Stimulated activated memory B cell treated with anti-CD40 and anti-IgM and Interleukin-4, amounts not matched to agents 10 μg/mL and 1 μg/mL and 100 μg/mL, for 72 hours (primary cell): Measurements from ENCODE around the gene PRSS48.

ENCODE experiments used
- ATAC-seq: fragments of 150-1000 bp; cut with Tn5 transposase; 2 replicates; pipeline ENCODE4 v1.10.0; 2021
- H3K27ac Mint-ChIP-seq: one replicate; pipeline ENCODE4 v1.8.0; 2022; ENCODE audit warnings: mild to moderate bottlenecking, mixed read lengths
- H3K27me3 Mint-ChIP-seq: one replicate; pipeline ENCODE4 v1.8.0; 2022; ENCODE audit warnings: mixed read lengths
- H3K36me3 Mint-ChIP-seq: one replicate; pipeline ENCODE4 v1.8.0; 2022; ENCODE audit warnings: mixed read lengths
- H3K4me1 Mint-ChIP-seq: one replicate; pipeline ENCODE4 v1.8.0; 2022; ENCODE audit warnings: mixed read lengths
- H3K4me3 Mint-ChIP-seq: one replicate; pipeline ENCODE4 v1.8.0; 2022; ENCODE audit warnings: mild to moderate bottlenecking, moderate library complexity, mixed read lengths
- H3K9me3 Mint-ChIP-seq: one replicate; pipeline ENCODE4 v1.8.0; 2022; ENCODE audit warnings: mixed read lengths

The PRSS48 gene

GRCh38 chr4:151294833-151295496, 18.0 kb downstream of the PRSS48 start:
- no peaks in the 10 kb centered on the region for H3K36me3 Mint-ChIP-seq
- no peaks in the 10 kb centered on the region for H3K27me3 Mint-ChIP-seq
- peak; percentile 43 for ATAC-seq
- H3K4me1 Mint-ChIP-seq: no peaks in the 10 kb centered on the region
- H3K4me3 Mint-ChIP-seq: no peak overlapping the region
- H3K9me3 Mint-ChIP-seq: peaks cover 6% of the 10 kb centered on the region
- H3K27ac Mint-ChIP-seq: no peak overlapping the region

GRCh38 chr4:151296227-151296626, 19.3 kb downstream of the PRSS48 start:
- no peaks in the 10 kb centered on the region for H3K9me3 Mint-ChIP-seq
- no peaks in the 10 kb centered on the region for H3K4me1 Mint-ChIP-seq
- H3K4me3 Mint-ChIP-seq: no peak overlapping the region
- no peak for ATAC-seq
- H3K36me3 Mint-ChIP-seq: no peaks in the 10 kb centered on the region
- H3K27me3 Mint-ChIP-seq: peaks cover 2% of the 10 kb centered on the region
- no peak overlapping the region for H3K27ac Mint-ChIP-seq

- H3K4me3 Mint-ChIP-seq: no peak overlapping the region
- no peak overlapping the region for H3K27ac Mint-ChIP-seq
- H3K4me1 Mint-ChIP-seq: no peaks in the 10 kb centered on the region
- no peaks in the 10 kb centered on the region for H3K36me3 Mint-ChIP-seq
- H3K9me3 Mint-ChIP-seq: peaks cover 2% of the 10 kb centered on the region
- no peak for ATAC-seq
- peaks cover 8% of the 10 kb centered on the region for H3K27me3 Mint-ChIP-seq
These were observed 20.2 kb downstream of the PRSS48 start for GRCh38 chr4:151297170-151297569.

GRCh38 chr4:151302432-151302831, 25.5 kb downstream of the PRSS48 start:
- Mint-ChIP-seq H3K36me3 (no peaks in the 10 kb centered on the region), H3K27ac (no peak overlapping the region), H3K9me3 (peaks cover 2% of the 10 kb centered on the region), H3K27me3 (peaks cover 8% of the 10 kb centered on the region), H3K4me1 (no peaks in the 10 kb centered on the region), H3K4me3 (no peak overlapping the region)
- ATAC-seq: no peak

GRCh38 chr4:151304226-151304625, 27.3 kb downstream of the PRSS48 start:
- no peaks in the 10 kb centered on the region for H3K4me1 Mint-ChIP-seq

GRCh38 chr4:151304755-151305154, 27.8 kb downstream of the PRSS48 start:
- H3K9me3 Mint-ChIP-seq: peaks cover 2% of the 10 kb centered on the region
- H3K27me3 Mint-ChIP-seq: peaks cover 8% of the 10 kb centered on the region
- no peak overlapping the region for H3K4me3 Mint-ChIP-seq
- no peak for ATAC-seq
- no peaks in the 10 kb centered on the region for H3K36me3 Mint-ChIP-seq
- H3K4me1 Mint-ChIP-seq: no peaks in the 10 kb centered on the region
- H3K27ac Mint-ChIP-seq: no peak overlapping the region

More at GRCh38 chr4:151304226-151304625, 27.3 kb downstream of the PRSS48 start:
- peaks cover 8% of the 10 kb centered on the region for H3K27me3 Mint-ChIP-seq
- H3K9me3 Mint-ChIP-seq: peaks cover 2% of the 10 kb centered on the region
- no peaks in the 10 kb centered on the region for H3K36me3 Mint-ChIP-seq
- no peak overlapping the region for H3K27ac Mint-ChIP-seq
- no peak for ATAC-seq
- H3K4me3 Mint-ChIP-seq: no peak overlapping the region

GRCh38 chr4:151310124-151310728, 33.3 kb downstream of the PRSS48 start:
- Mint-ChIP-seq H3K9me3 (no peaks in the 10 kb centered on the region), H3K36me3 (no peaks in the 10 kb centered on the region), H3K27me3 (no peaks in the 10 kb centered on the region), H3K4me3 (no peak overlapping the region), H3K27ac (no peak overlapping the region), H3K4me1 (no peaks in the 10 kb centered on the region)
- ATAC-seq: no peak

- no peak for ATAC-seq
These were observed 36.5 kb downstream of the PRSS48 start for GRCh38 chr4:151313306-151314009.

GRCh38 chr4:151314010-151314355, 37.0 kb downstream of the PRSS48 start:
- H3K36me3 Mint-ChIP-seq: no peaks in the 10 kb centered on the region
- no peak overlapping the region for H3K4me3 Mint-ChIP-seq
- no peaks in the 10 kb centered on the region for H3K4me1 Mint-ChIP-seq
- no peak overlapping the region for H3K27ac Mint-ChIP-seq
- no peak for ATAC-seq
- H3K9me3 Mint-ChIP-seq: no peaks in the 10 kb centered on the region
- H3K27me3 Mint-ChIP-seq: no peaks in the 10 kb centered on the region

More at GRCh38 chr4:151313306-151314009, 36.5 kb downstream of the PRSS48 start:
- H3K27me3 Mint-ChIP-seq: no peaks in the 10 kb centered on the region
- H3K36me3 Mint-ChIP-seq: no peaks in the 10 kb centered on the region
- no peak overlapping the region for H3K27ac Mint-ChIP-seq
- H3K4me1 Mint-ChIP-seq: no peaks in the 10 kb centered on the region
- no peaks in the 10 kb centered on the region for H3K9me3 Mint-ChIP-seq
- no peak overlapping the region for H3K4me3 Mint-ChIP-seq

- Mint-ChIP-seq H3K27me3 (peaks cover under 1% of the 10 kb centered on the region), H3K36me3 (no peaks in the 10 kb centered on the region), H3K27ac (no peak overlapping the region), H3K4me1 (no peaks in the 10 kb centered on the region), H3K9me3 (no peaks in the 10 kb centered on the region), H3K4me3 (no peak overlapping the region)
- ATAC-seq: no peak
These were observed 37.5 kb downstream of the PRSS48 start for GRCh38 chr4:151314479-151314878.

GRCh38 chr4:151315212-151315886, 38.4 kb downstream of the PRSS48 start:
- Mint-ChIP-seq H3K4me1 (no peaks in the 10 kb centered on the region), H3K36me3 (no peaks in the 10 kb centered on the region), H3K27me3 (peaks cover 9% of the 10 kb centered on the region), H3K4me3 (no peak overlapping the region), H3K27ac (no peak overlapping the region), H3K9me3 (no peaks in the 10 kb centered on the region)
- ATAC-seq: no peak

GRCh38 chr4:151316645-151317044, 39.7 kb downstream of the PRSS48 start:
- H3K27ac Mint-ChIP-seq: no peak overlapping the region
- H3K9me3 Mint-ChIP-seq: no peaks in the 10 kb centered on the region
- no peak overlapping the region for H3K4me3 Mint-ChIP-seq
- no peaks in the 10 kb centered on the region for H3K4me1 Mint-ChIP-seq
- no peaks in the 10 kb centered on the region for H3K36me3 Mint-ChIP-seq
- ATAC-seq: no peak
- peaks cover 11% of the 10 kb centered on the region for H3K27me3 Mint-ChIP-seq

GRCh38 chr4:151318307-151319006, 41.5 kb downstream of the PRSS48 start:
- no peak for ATAC-seq
- H3K9me3 Mint-ChIP-seq: no peaks in the 10 kb centered on the region

GRCh38 chr4:151319490-151319889, 42.5 kb downstream of the PRSS48 start:
- ATAC-seq: no peak
- H3K27ac Mint-ChIP-seq: no peak overlapping the region
- H3K27me3 Mint-ChIP-seq: peaks cover 34% of the 10 kb centered on the region
- no peaks in the 10 kb centered on the region for H3K4me1 Mint-ChIP-seq
- no peaks in the 10 kb centered on the region for H3K36me3 Mint-ChIP-seq
- H3K9me3 Mint-ChIP-seq: no peaks in the 10 kb centered on the region
- H3K4me3 Mint-ChIP-seq: no peak overlapping the region

More at GRCh38 chr4:151318307-151319006, 41.5 kb downstream of the PRSS48 start:
- H3K27ac Mint-ChIP-seq: no peak overlapping the region
- H3K4me3 Mint-ChIP-seq: no peak overlapping the region
- H3K4me1 Mint-ChIP-seq: no peaks in the 10 kb centered on the region
- H3K36me3 Mint-ChIP-seq: no peaks in the 10 kb centered on the region
- peaks cover 23% of the 10 kb centered on the region for H3K27me3 Mint-ChIP-seq

- H3K4me3 Mint-ChIP-seq: no peak overlapping the region
- no peaks in the 10 kb centered on the region for H3K36me3 Mint-ChIP-seq
- H3K27me3 Mint-ChIP-seq: peaks cover 51% of the 10 kb centered on the region
- H3K9me3 Mint-ChIP-seq: peaks cover 3% of the 10 kb centered on the region
- no peak for ATAC-seq
- no peak overlapping the region for H3K27ac Mint-ChIP-seq
- H3K4me1 Mint-ChIP-seq: peaks cover 6% of the 10 kb centered on the region
These were observed 44.6 kb downstream of the PRSS48 start for GRCh38 chr4:151321586-151321985.
